Activated T-cell treated with anti-CD3 and anti-CD28 coated beads, Interleukin-2, amount 50 U/mL, for 48 hours (primary cell): Measurements from ENCODE around the gene C20orf204.

Experiments used
- DNase-seq, 2 experiments: peaks; one replicate each; pipeline ENCODE4 v3.0.0-alpha.2; 2020

Gene C20orf204

GRCh38 chr20:64072498-64073063, 36.6 kb downstream of the C20orf204 start:
- DNase-seq, result no peak

GRCh38 chr20:64073476-64074183, 37.6 kb downstream of the C20orf204 start:
- DNase-seq, result no peak

GRCh38 chr20:64074184-64074789, 38.3 kb downstream of the C20orf204 start:
- no peak for DNase-seq

- no peak for DNase-seq
These were observed 39.0 kb downstream of the C20orf204 start for GRCh38 chr20:64074963-64075362.

GRCh38 chr20:64075556-64075955, 39.6 kb downstream of the C20orf204 start:
- no peak for DNase-seq

- no peak for DNase-seq
These were observed 40.3 kb downstream of the C20orf204 start for GRCh38 chr20:64076061-64076997.

GRCh38 chr20:64077094-64077493, 41.1 kb downstream of the C20orf204 start:
- DNase-seq, result peak; percentile 59 to 67

GRCh38 chr20:64077541-64077875, 41.5 kb downstream of the C20orf204 start:
- DNase-seq, result no peak

- DNase-seq, result peak; percentile 57 to 64
These were observed 42.0 kb downstream of the C20orf204 start for GRCh38 chr20:64077876-64078551.

GRCh38 chr20:64078934-64079272, 42.9 kb downstream of the C20orf204 start:
- DNase-seq, result no peak

GRCh38 chr20:64079273-64080012, 43.5 kb downstream of the C20orf204 start, which contains the start of gene RGS19:
Gene RGS19, minus strand, starts transcription at chr20:64079518. Its CDS starts 2,632 bp downstream, at chr20:64076886.
- peak; percentile 72 to 82 for DNase-seq

- DNase-seq, result no peak
These were observed 44.2 kb downstream of the C20orf204 start, which contains the start of gene OPRL1 for GRCh38 chr20:64080013-64080812. Gene OPRL1, plus strand, starts transcription at chr20:64080082. Its CDS starts 12,639 bp downstream, at chr20:64092721.

- no peak for DNase-seq
These were observed 45.0 kb downstream of the C20orf204 start for GRCh38 chr20:64080813-64081623.

GRCh38 chr20:64081624-64081964, 45.6 kb downstream of the C20orf204 start:
- no peak for DNase-seq

GRCh38 chr20:64082126-64082731, 46.2 kb downstream of the C20orf204 start:
- no peak for DNase-seq

- DNase-seq, result no peak
These were observed 46.9 kb downstream of the C20orf204 start for GRCh38 chr20:64082820-64083377.

GRCh38 chr20:64083378-64083803, 47.4 kb downstream of the C20orf204 start:
- DNase-seq, result peak; percentile 78 to 85

- no peak for DNase-seq
These were observed 48.1 kb downstream of the C20orf204 start, which contains the start of gene LKAAEAR1 for GRCh38 chr20:64083804-64084684. Gene LKAAEAR1, minus strand, starts transcription at chr20:64084398. Its CDS starts 179 bp downstream, at chr20:64084219.
